ENCODE data around the gene SPTBN5.

DNA sequence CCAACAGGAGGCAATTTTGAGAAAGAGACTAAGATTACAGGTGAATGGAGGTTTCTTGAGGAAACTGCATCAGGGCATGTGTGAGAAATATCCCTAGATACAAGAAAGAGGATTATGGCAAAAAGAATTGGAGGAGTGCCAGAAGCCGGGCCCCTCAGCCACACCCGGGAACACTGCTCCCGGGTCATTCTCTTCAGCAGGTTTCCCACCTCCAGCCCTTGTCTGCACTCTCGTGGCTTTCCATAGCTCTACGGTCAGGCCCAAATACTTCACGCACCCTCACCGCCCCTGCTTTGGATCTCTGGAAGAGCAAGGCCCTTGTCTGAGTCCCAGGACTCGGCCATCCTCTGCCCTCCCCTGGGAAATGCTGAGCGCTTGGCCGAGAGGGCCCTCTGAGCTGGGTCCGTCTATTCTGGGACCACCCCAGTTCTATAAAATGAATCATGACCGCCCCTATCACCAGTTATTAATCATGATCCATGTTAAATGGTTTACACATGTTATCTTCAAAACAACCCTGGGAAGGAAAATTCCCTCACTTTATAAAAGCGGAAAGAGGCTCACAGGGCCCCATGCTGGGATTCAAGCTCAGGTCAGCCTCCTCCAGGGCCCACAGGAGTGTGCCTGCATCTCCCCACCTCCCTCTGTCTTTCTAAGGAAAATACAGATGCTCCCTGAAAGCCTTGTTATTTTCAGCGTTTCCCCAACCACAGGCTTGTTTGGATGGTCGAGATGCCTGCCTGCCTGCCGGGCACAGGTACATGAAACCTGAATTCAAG lies 38.8 kb upstream of the SPTBN5 start:
- no peak for TF ChIP-seq POLR2A (IDR thresholded peaks at IDR 0.05; ENCODE audit: low read length)
- TF ChIP-seq GATA1 (IDR thresholded peaks at IDR 0.05; ENCODE audit: low read depth, low read length) = no peak

Measured in erythroblast (primary cell).